ENCODE data around the gene SLC26A1.

Gene SLC26A1

DNA sequence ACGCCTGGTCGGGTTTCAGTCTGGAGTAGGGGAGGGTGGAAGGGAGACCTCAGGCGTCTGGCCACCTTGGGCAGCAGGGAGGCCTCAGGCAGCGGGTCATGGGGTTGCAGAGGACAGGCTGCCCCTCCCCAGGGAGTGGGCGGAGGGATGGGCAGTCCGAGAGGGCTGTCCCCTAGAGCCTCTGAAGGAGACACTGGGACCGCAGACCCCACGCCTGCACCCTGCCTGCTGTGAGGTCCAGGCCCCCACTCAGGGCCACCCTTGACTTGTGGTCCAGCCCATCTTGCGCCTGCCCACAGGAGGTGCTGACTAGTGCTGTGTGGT, 34.7 kb upstream of the SLC26A1 start:
- no peak for DNase-seq

DNA sequence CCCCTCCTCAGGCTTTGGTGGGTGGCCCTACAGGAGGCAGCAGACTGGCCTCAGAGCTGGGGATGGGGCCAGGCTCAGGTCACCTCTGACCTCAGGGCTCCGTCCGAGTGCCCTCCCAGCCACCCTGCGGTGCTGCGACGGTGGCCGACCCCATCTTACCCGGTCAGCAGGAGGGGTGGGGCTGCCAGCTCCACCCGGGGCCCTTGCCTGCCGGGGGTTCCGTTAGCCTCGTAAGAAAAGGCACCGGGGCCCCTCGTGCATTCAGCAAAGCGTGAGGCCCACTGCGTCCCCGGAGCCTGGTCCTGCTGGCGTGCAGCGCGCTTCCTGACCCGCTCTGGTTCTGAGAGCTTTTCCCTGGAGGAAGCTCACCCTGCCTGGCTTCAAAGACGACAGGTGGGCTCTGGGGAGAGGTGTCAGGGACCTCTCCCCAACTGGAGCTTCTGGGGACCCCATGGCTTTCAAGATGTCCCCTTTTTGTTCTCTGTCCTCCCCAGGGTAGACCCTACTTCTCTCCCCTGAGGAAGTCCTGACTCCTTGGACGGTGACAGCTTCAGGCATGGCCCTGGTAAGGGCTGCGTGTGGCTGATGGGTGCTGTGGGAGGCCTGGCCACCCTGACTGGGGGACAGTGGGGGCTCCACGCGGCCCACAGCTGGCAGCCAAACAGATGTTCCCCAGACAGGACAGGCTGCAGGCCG, 34.2 kb upstream of the SLC26A1 start:
- DNase-seq = no peak

DNA sequence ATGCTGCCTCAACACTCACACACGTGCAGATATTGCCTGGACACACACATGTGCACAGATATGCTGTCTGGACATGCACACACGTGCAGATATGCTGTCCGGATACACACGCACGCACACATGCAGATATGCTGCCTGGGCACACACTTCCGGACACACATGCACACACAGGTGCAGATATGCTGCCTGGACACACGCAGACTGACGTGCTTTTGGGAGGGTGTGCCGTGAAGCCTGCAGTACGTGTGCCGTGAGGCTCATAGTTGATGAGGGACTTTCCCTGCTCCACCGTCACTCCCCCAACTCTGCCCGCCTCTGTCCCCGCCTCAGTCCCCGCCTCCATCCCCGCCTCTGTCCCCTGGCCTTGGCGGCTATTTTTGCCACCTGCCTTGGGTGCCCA, 32.9 kb upstream of the SLC26A1 start:
- peak; percentile 43 for DNase-seq

- no peak for DNase-seq
Observed at GRCh38 chr4:1024882-1025545, 31.8 kb upstream of the SLC26A1 start.

DNA sequence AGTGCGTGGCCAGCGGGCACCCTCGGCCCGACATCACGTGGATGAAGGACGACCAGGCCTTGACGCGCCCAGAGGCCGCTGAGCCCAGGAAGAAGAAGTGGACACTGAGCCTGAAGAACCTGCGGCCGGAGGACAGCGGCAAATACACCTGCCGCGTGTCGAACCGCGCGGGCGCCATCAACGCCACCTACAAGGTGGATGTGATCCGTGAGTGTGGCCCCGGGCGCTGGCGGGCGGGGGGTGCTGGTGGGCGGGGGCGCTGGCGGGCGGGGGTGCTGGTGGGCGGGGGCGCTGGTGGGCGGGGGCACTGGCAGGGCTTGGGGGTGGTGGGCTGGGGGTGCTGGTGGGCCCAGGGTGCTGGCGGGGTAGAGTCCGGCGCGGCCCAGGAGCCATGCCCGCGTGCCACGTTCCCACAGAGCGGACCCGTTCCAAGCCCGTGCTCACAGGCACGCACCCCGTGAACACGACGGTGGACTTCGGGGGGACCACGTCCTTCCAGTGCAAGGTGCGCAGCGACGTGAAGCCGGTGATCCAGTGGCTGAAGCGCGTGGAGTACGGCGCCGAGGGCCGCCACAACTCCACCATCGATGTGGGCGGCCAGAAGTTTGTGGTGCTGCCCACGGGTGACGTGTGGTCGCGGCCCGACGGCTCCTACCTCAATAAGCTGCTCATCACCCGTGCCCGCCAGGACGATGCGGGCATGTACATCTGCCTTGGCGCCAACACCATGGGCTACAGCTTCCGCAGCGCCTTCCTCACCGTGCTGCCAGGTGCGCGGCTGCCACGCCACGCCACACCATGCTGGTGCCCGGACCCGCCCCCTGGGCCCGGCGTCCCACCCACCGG, 30.9 kb upstream of the SLC26A1 start:
- no peak for DNase-seq

DNA sequence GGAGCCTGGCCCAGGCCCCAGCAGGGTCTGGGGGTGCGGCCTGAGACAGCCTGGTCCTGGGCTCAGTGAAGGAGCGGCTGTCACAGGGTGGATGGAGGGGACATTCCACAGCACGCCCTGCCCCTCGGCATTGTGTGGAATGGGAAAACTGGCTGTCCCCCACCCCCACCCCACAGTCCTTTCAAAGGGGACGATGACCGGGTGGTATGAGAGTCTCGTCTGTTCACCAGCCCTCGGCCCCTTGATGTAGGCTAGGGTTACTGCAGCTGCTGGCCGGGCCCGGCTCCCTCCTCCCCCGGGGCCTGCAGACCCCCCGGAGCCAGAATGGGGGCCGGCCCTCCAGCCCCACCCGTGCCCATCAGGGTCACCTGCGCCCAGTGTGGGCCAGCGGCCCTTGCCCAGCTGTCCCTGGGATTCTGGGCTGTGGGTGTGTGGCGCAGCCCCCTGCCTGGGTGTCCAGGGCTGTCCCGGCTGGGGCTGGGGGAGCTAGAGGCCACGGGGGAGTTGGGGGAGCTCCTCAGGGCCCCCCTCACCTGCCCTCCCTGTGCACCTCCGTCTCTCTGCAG, 30.0 kb upstream of the SLC26A1 start:
- no peak for DNase-seq

- no peak for DNase-seq
Observed at GRCh38 chr4:1022739-1023066, 29.5 kb upstream of the SLC26A1 start.

DNA sequence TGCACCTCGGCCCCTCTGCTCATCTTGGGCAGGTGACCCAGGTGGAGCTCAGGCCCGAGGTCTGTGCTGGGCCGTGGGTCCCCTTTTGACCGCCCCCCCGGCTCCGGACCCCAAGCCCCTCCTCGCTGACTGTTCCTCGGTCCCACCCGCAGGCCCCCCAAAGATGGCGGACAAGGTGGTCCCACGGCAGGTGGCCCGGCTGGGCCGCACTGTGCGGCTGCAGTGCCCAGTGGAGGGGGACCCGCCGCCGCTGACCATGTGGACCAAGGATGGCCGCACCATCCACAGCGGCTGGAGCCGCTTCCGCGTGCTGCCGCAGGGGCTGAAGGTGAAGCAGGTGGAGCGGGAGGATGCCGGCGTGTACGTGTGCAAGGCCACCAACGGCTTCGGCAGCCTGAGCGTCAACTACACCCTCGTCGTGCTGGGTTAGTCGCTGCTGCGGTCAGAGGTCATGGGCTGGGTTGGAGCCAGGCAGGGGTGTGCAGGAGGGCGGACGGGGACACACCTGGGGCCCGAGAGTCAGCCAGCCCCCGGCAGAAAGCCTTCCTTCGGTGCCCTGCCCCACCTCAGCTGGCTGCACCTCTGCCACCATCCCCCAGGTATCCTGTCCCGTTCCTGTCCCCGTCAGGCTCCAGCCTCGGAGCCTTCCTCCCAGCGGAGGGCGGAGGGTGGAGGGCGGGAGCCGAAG, 29.0 kb upstream of the SLC26A1 start:
- DNase-seq = no peak

GRCh38 chr4:1021386-1022050, 28.3 kb upstream of the SLC26A1 start:
- no peak for DNase-seq

DNA sequence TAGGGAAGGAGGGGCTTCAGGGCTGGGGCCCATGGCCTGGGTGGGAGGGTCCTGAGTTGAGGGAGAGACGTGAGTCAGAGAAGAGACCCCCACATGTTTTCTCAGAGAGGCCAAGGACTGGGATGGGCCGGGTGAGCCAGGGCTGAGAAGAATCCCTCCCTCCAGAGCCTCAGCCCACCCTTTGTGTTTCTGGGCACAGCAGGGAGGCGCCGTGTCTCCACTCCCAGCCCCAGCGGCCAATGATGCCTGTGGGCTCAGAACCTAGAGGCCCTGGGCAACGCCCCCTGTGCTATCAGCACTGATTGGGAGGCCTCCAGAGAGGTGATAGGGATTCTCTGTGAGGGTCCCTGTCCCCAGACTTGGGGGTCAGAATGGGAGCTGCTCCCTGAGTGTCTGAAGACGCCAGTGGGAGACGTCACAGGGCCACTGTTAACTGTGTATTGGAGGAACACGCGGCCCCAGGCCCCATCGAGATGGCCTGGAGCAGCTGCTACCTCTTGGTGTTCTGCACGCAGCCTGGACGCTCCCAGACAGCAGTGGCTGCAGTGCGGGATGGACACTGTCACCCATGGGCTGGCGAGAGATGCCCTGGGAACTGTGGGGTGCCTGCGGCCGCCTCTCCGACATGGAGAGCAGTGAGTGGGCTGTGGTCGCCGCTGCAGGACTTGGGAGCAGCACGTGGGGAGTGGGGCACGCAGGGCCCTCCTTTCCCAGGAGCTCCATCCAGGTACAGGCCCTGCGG, 26.7 kb upstream of the SLC26A1 start:
- no peak for DNase-seq

DNA sequence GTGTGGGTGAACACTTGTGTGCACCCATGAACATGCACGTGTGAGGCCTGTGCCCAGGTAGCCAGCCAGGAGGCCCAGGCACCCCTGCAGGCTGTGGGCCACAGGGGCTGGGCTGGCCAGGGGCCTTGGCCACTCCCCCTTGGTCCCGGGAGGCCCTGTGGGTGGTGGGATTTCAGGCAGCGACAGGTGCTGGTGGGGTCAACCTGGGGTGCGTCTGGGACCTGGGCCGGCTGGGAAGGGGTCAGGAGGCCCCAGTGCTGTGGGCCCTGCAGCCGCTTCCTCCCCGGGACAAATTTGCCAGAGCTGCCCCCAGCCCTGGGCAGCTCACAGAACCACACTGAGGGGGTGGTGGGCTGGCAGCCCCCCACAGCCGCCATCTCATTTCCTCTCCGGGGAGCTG, 26.1 kb upstream of the SLC26A1 start:
- no peak for DNase-seq

DNA sequence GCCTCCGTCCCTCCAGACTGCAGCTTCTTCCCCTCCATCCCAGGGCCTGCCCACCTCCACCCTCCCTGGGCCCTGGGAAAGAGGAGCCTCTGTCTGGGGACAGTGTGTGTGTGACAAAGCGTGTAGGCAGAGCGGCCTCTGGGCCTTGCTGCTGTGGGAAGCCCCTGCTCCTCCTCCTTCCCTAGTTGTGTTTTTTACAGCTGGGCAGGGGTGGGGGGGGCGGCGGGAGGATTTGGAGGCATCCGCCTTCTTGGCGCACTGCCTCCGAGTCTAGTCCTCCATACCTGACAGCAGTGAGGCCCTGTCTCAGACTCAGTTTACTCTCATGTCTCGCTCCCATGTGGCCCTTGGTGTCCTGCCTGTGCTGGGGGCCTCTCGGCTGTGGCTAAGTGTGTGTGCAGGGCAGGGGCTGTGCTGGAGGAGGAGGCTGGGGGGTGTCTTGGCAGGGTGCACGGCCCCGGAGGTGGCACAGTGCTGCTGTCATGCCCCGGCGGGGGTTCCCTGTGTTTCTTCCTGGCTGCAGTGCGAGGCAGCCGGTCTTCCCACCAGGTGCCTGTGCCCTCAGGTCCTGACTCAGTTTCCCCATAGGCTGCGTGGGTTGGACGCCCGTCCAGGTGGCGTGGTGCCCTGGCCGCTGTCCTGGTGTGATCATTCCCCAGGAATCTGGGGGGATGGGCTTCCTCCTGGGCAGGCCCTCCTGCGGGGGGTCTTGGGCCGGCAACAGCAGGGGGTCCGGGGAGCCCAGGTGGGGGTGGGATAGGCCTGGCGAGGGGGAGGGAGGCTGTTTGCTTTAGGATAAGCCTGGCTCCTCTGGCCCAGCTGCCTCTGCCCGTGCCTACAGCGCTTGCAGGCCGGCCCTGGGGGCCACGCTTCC, 25.2 kb upstream of the SLC26A1 start:
- DNase-seq = no peak

DNA sequence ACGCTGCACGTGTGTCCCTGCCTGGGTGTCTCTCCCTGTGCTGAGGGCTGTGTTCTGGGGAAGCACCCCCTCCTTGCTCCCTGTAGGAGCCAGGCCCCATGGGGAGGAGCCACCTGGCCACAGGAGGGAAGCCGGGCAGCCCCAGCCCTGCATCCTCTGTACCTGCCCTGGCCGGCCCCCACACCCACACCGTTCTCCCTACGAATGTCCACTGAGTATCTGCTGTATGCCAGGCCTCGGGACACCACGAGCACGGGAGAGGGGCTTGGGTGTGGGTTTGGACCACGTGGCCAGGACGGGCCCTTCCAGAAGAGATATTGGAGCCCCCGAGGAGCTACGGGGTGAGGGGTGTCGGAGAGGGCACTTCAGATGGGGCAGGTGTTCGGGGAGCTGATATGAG, 24.5 kb upstream of the SLC26A1 start:
- no peak for DNase-seq

GRCh38 chr4:1017211-1017610, 24.0 kb upstream of the SLC26A1 start:
- DNase-seq = no peak

- no peak for DNase-seq
Observed at GRCh38 chr4:1015746-1016145, 22.5 kb upstream of the SLC26A1 start.

GRCh38 chr4:1015179-1015578, 22.0 kb upstream of the SLC26A1 start:
- no peak for DNase-seq

GRCh38 chr4:1014291-1015167, 21.3 kb upstream of the SLC26A1 start:
- DNase-seq = no peak

- DNase-seq = no peak
Observed at GRCh38 chr4:1013225-1014073, 20.2 kb upstream of the SLC26A1 start.
